GM23338 (cell line): ENCODE results near the gene CGNL1.

Experiments
- CTCF ChIP-seq, 2 experiments: fragments of 200-600 bp in 1 of 2; sonication (generic) in 1 of 2; conservative IDR thresholded peaks; 2 replicates each; pipeline versions ENCODE4 v1.5.1 to v1.6.1; 2016 to 2017; ENCODE audit warnings: antibody characterized with exemption in 2 of 2, low read depth in 2 of 2, mild to moderate bottlenecking in 2 of 2, moderate library complexity in 1 of 2
- EZH2 ChIP-seq: fragments of 200-600 bp; sonication (generic); IDR thresholded peaks from one replicate; pipeline ENCODE4 v1.8.0; 2017; ENCODE audit warnings: antibody characterized with exemption, mild to moderate bottlenecking, low read depth; ENCODE audit not compliant: unreplicated experiment

- no peak for TF ChIP-seq CTCF (conservative IDR thresholded peaks at IDR 0.05; ENCODE audit: low read depth in 2 of 2)
- TF ChIP-seq EZH2 = no peak
These were observed 61.3 kb downstream of the CGNL1 start for GRCh38 chr15:57437564-57437963.
